Liver (tissue), 9 donors: ENCODE data around the gene PPP1R13B. TPM values are rescaled to one million over a fixed set of nuclear protein-coding genes. Genes with fewer than 3 reads are reported as not detected.

Source experiments
- DNase-seq: peaks from one replicate; pipeline ENCODE4 v3.0.0-alpha.2; 2017; ENCODE audit warnings: low spot score
- H3K27ac ChIP-seq, 2 donors: one replicate each; pipeline ENCODE4 v1.7.0; 2013; ENCODE audit warnings: inconsistent platforms in 2 of 2, low read length in 2 of 2, control low read depth in 1 of 2, low read depth in 1 of 2, mild to moderate bottlenecking in 1 of 2
- H3K27me3 ChIP-seq, 4 donors: one replicate each; pipeline versions ENCODE4 v1.6.1 to v1.7.0; 2013; ENCODE audit warnings: low read length in 3 of 4, inconsistent platforms in 1 of 4, mild to moderate bottlenecking in 1 of 4, moderate library complexity in 1 of 4; ENCODE audit not compliant: control insufficient read depth in 4 of 4, insufficient read depth in 4 of 4
- H3K36me3 ChIP-seq, 4 donors: one replicate each; pipeline versions ENCODE4 v1.6.1 to v1.7.0; 2013; ENCODE audit warnings: low read length in 3 of 4, mild to moderate bottlenecking in 3 of 4, low read depth in 1 of 4, moderate library complexity in 1 of 4; ENCODE audit not compliant: control insufficient read depth in 4 of 4, insufficient read depth in 3 of 4
- H3K4me1 ChIP-seq, 4 donors: one replicate each; pipeline versions ENCODE4 v1.6.1 to v1.7.0; 2013; ENCODE audit warnings: low read length in 3 of 4, mild to moderate bottlenecking in 3 of 4, moderate library complexity in 1 of 4; ENCODE audit not compliant: control insufficient read depth in 4 of 4, insufficient read depth in 4 of 4
- H3K4me3 ChIP-seq, 3 donors: one replicate each; pipeline versions ENCODE4 v1.6.1 to v1.7.0; 2013; ENCODE audit warnings: low read length in 3 of 3, control low read depth in 1 of 3, low read depth in 1 of 3, mild to moderate bottlenecking in 1 of 3
- H3K9ac ChIP-seq, 2 donors: one replicate each; pipeline ENCODE4 v1.7.0; 2013; ENCODE audit warnings: low read length in 2 of 2, mild to moderate bottlenecking in 2 of 2, moderate library complexity in 2 of 2, control low read depth in 1 of 2, low read depth in 1 of 2
- H3K9me3 ChIP-seq, 4 donors: one replicate each; pipeline versions ENCODE4 v1.6.1 to v1.7.0; 2013; ENCODE audit warnings: low read length in 3 of 4; ENCODE audit not compliant: control insufficient read depth in 4 of 4
- ATF3 ChIP-seq: IDR thresholded peaks from 2 replicates; pipeline ENCODE4 v1.6.1; 2016; ENCODE audit warnings: antibody characterized with exemption
- CTCF ChIP-seq: fragments of 150-350 bp; IDR thresholded peaks from 2 replicates; pipeline ENCODE4 v1.5.1; 2017; ENCODE audit warnings: improper control_type of control experiment, low read depth, low read length; ENCODE audit not compliant: missing input control
- EGR1 ChIP-seq, 2 donors: IDR thresholded peaks; 2 replicates each; pipeline ENCODE4 v1.6.1; 2016 to 2018; ENCODE audit warnings: antibody characterized with exemption in 2 of 2, low read depth in 2 of 2
- FOXA1 ChIP-seq: IDR thresholded peaks from 2 replicates; pipeline ENCODE4 v1.6.1; 2016; ENCODE audit warnings: antibody characterized with exemption
- FOXA2 ChIP-seq: IDR thresholded peaks from 2 replicates; pipeline ENCODE4 v1.6.1; 2016; ENCODE audit warnings: antibody characterized with exemption
- GABPA ChIP-seq, 2 donors: IDR thresholded peaks in 1 of 2; conservative IDR thresholded peaks in 1 of 2; 2 replicates each; pipeline ENCODE4 v1.6.1; 2016; ENCODE audit warnings: antibody characterized with exemption in 2 of 2, mild to moderate bottlenecking in 1 of 2, moderate library complexity in 1 of 2
- HNF4A ChIP-seq, 2 donors: conservative IDR thresholded peaks; 2 replicates each; pipeline ENCODE4 v1.6.1; 2016; ENCODE audit warnings: antibody characterized with exemption in 2 of 2, mild to moderate bottlenecking in 2 of 2
- HNF4G ChIP-seq: IDR thresholded peaks from 2 replicates; pipeline ENCODE4 v1.6.1; 2016; ENCODE audit warnings: antibody characterized with exemption
- JUND ChIP-seq, 2 donors: IDR thresholded peaks; 2 replicates each; pipeline ENCODE4 v1.6.1; 2016; ENCODE audit warnings: antibody characterized with exemption in 2 of 2
- MAX ChIP-seq: IDR thresholded peaks from 2 replicates; pipeline ENCODE4 v1.6.1; 2016; ENCODE audit warnings: antibody characterized with exemption
- NR2F2 ChIP-seq: IDR thresholded peaks from 2 replicates; pipeline ENCODE4 v1.6.1; 2016; ENCODE audit warnings: antibody characterized with exemption
- RAD21 ChIP-seq, 2 donors: IDR thresholded peaks; 2 replicates each; pipeline ENCODE4 v1.6.1; 2016; ENCODE audit warnings: antibody characterized with exemption in 2 of 2, mild to moderate bottlenecking in 2 of 2
- REST ChIP-seq: IDR thresholded peaks from 2 replicates; pipeline ENCODE4 v1.6.1; 2016; ENCODE audit warnings: antibody characterized with exemption, mild to moderate bottlenecking
- RXRA ChIP-seq, 2 donors: IDR thresholded peaks; 2 replicates each; pipeline ENCODE4 v1.6.1; 2017 to 2018; ENCODE audit warnings: antibody characterized with exemption in 2 of 2, mild to moderate bottlenecking in 1 of 2
- SP1 ChIP-seq: IDR thresholded peaks from 2 replicates; pipeline ENCODE4 v1.6.1; 2018; ENCODE audit warnings: antibody characterized with exemption, mild to moderate bottlenecking
- TAF1 ChIP-seq: conservative IDR thresholded peaks from 2 replicates; pipeline ENCODE4 v1.6.1; 2016; ENCODE audit warnings: antibody characterized with exemption, mild to moderate bottlenecking
- YY1 ChIP-seq: IDR thresholded peaks from 2 replicates; pipeline ENCODE4 v1.6.1; 2016; ENCODE audit warnings: antibody characterized with exemption, mild to moderate bottlenecking
- ZBTB33 ChIP-seq: IDR thresholded peaks from 2 replicates; pipeline ENCODE4 v1.6.1; 2016; ENCODE audit warnings: antibody characterized with exemption
- WGBS: extraction: QIAGEN DNeasy Blood & Tissue Kit; methylation state at CpG from one replicate; pipeline ENCODE4 v1.1.7; 2013; 5-methylcytosine and 5-hydroxymethylcytosine counted together
- polyA plus RNA-seq, 2 donors: library from polyadenylated mRNA; stranded (reverse) in 1 of 2; unstranded in 1 of 2; fragments of 200-250 nt in 1 of 2; fragments of >200 nt in 1 of 2; fragmentation: Nextera tagmentation in 1 of 2; extraction: Ambion mirVana in 1 of 2; gene quantifications; one replicate each; pipeline versions ENCODE4 v1.2.1 to v1.2.3, GENCODE V29; 2013 to 2015
- total RNA-seq, 2 donors: library from RNA; depleted of rRNA; stranded (reverse); fragments of >200 nt; gene quantifications; one replicate each; pipeline ENCODE4 v1.2.3, GENCODE V29; 2014
- donor health status: healthy.
- donor health status: healthy.
- donor health status: healthy.
- donor health status: healthy.
- donor health status: healthy.

PPP1R13B gene
- total and polyA plus RNA-seq, 4 donors: 3.2 to 15.1 (median 5.1) TPM

- Histone ChIP-seq H3K27ac (no peak overlapping the region), H3K9me3 (no peaks in the 10 kb centered on the region), H3K27me3 (no peaks in the 10 kb centered on the region), H3K9ac (no peak overlapping the region), H3K4me1 (peaks cover 0 to 6% (median 2%) of the 10 kb centered on the region in 4 donors), H3K4me3 (no peak overlapping the region), H3K36me3 (no peaks in the 10 kb centered on the region)
- no peak for DNase-seq
- WGBS: 76% methylated on average over 2 of the region's 2 CpGs
- TF ChIP-seq EGR1 (IDR thresholded peaks at IDR 0.05; ENCODE audit: low read depth in 2 of 2) (no peak), YY1 (no peak), FOXA2 (no peak), RAD21 (IDR thresholded peaks at IDR 0.05) (no peak), ATF3 (no peak), FOXA1 (no peak), RXRA (IDR thresholded peaks at IDR 0.05) (no peak), CTCF (no peak), NR2F2 (no peak), ZBTB33 (no peak), HNF4A (conservative IDR thresholded peaks at IDR 0.05) (no peak), REST (no peak), JUND (IDR thresholded peaks at IDR 0.05) (no peak), GABPA (IDR thresholded peaks at IDR 0.05 in 1 of 2, conservative IDR thresholded peaks at IDR 0.05 in 1 of 2) (no peak), TAF1 (no peak), MAX (no peak), HNF4G (no peak), SP1 (no peak)
Observed at GRCh38 chr14:103840014-103840413, 7.4 kb downstream of the PPP1R13B start.
